Fibroblast of lung (primary cell): ENCODE results near the gene ATP1A3.

ENCODE experiments used
- CTCF ChIP-seq, 2 donors: IDR thresholded peaks in 1 of 2; conservative IDR thresholded peaks in 1 of 2; 1 replicate in 1 of 2; 2 replicates in 1 of 2; pipeline ENCODE4 v1.5.1; 2011 to 2012; ENCODE audit warnings: low read length in 2 of 2, control low read depth in 1 of 2, inconsistent platforms in 1 of 2, low read depth in 1 of 2, mild to moderate bottlenecking in 1 of 2
- EZH2 ChIP-seq: IDR thresholded peaks from 2 replicates; pipeline ENCODE4 v1.5.1; 2012; ENCODE audit warnings: low read length, control low read depth, mild to moderate bottlenecking; ENCODE audit errors: missing control alignments

- no peak for TF ChIP-seq CTCF (conservative IDR thresholded peaks at IDR 0.05 in 1 of 2, IDR thresholded peaks at IDR 0.05 in 1 of 2; ENCODE audit: low read depth in 1 of 2, low read length in 2 of 2)
- TF ChIP-seq EZH2: no peak
Observed at GRCh38 chr19:41995959-41996797, 2.1 kb upstream of the ATP1A3 start.
